Right lobe of liver (tissue), 6 donors: Measurements from ENCODE around the gene OGA. TPM values are rescaled to one million over a fixed set of nuclear protein-coding genes. Genes with fewer than 3 reads are reported as not detected.

Experiments used
- ATAC-seq, 4 donors: fragments of 200-7000 bp; cut with Tn5 transposase; one replicate each; pipeline ENCODE4 v1.9.1; 2020; ENCODE audit warnings: mild to moderate bottlenecking in 4 of 4, moderate library complexity in 4 of 4
- DNase-seq, 3 donors: peaks; one replicate each; pipeline ENCODE4 v3.0.0-alpha.2; 2020
- H3K27ac ChIP-seq, 3 donors: fragments of 200-600 bp; one replicate each; pipeline ENCODE4 v1.8.0; 2022
- H3K27me3 ChIP-seq, 2 donors: fragments of 200-600 bp; one replicate each; pipeline ENCODE4 v1.8.0; 2022
- H3K36me3 ChIP-seq, 4 donors: fragments of 200-600 bp; sonication (generic) in 1 of 4; one replicate each; pipeline versions ENCODE4 v1.5.1 to v1.8.0; 2017 to 2022; ENCODE audit warnings: control low read depth in 1 of 4
- H3K4me1 ChIP-seq, 4 donors: fragments of 200-600 bp; sonication (generic) in 1 of 4; one replicate each; pipeline versions ENCODE4 v1.5.1 to v1.8.0; 2017 to 2022; ENCODE audit warnings: control low read depth in 1 of 4
- H3K4me3 ChIP-seq, 3 donors: fragments of 200-600 bp; one replicate each; pipeline ENCODE4 v1.8.0; 2022
- H3K9me3 ChIP-seq, 4 donors: fragments of 200-600 bp; sonication (generic) in 1 of 4; one replicate each; pipeline versions ENCODE4 v1.5.1 to v1.8.0; 2017 to 2022; ENCODE audit warnings: control low read depth in 1 of 4
- CTCF ChIP-seq, 4 donors: fragments of 200-600 bp in 3 of 4; fragments of 450-650 bp in 1 of 4; IDR thresholded peaks; one replicate each; pipeline versions ENCODE4 v1.5.1 to v1.8.0; 2016 to 2022; ENCODE audit warnings: antibody characterized with exemption in 4 of 4, mild to moderate bottlenecking in 2 of 4
- POLR2A ChIP-seq: fragments of 450-650 bp; IDR thresholded peaks from one replicate; pipeline ENCODE4 v1.6.1; 2017; ENCODE audit warnings: antibody characterized with exemption, mild to moderate bottlenecking
- WGBS: methylation state at CpG from one replicate; pipeline ENCODE4 v1.1.6; 2018; ENCODE audit warnings: low coverage, low lambda C conversion rate; ENCODE audit not compliant: insufficient coverage; ENCODE audit errors: missing lambda C conversion rate; 5-methylcytosine and 5-hydroxymethylcytosine counted together
- intact Hi-C, 2 donors: fragments of 100-400 bp; cut with DNase I; formaldehyde crosslinking; loops; one replicate each; pipeline versions ENCODE4 v1.11.2 to v1.14.1; 2022
- total RNA-seq, 6 experiments: library from RNA; depleted of rRNA in 2 of 6; stranded (reverse); fragments of >200 nt in 2 of 6; fragmentation: NEBNext Ultra II Directional in 3 of 6; extraction: Animal tissue kit (Norgen Biotek cat#: 25700) in 3 of 6; gene quantifications; one replicate each; pipeline versions ENCODE4 v1.1.0 to v1.2.4, GENCODE V29; 2016 to 2023
- donor health status: DM: no; HTN: yes; CAD: no.
- donor health status: DM: no; HTN: no; CAD: no.
- donor health status: DM: no; HTN: no; CAD: no.
- donor health status: DM: no; HTN: yes; CAD: no.
- donor health status: DM: no; HTN: yes; CAD: no.

OGA gene
- total RNA-seq, 6 experiments from 2014 or later = 34.7 to 52.2 (median 36.7) TPM

GRCh38 chr10:101782811-101783735 lies 35.2 kb downstream of the OGA start, which contains the start of gene NPM3:
Gene NPM3 (minus strand): TSS chr10:101783446. CDS start chr10:101783390, 56 bp downstream.
- peak; percentile 80 to 82 (median 82) for DNase-seq
- H3K4me3 ChIP-seq = peak within 1 kb of the TSS; percentile 55 to 64 (median 64)
- ATAC-seq = peak; percentile 63 to 70 (median 66)
- H3K9me3 ChIP-seq = no peaks in the 10 kb centered on the region
- H3K36me3 ChIP-seq = peaks cover 0 to 27% (median 15%) of the 10 kb centered on the region in 4 donors
- intact Hi-C loops = no loop called here
- WGBS = 2% methylated on average over 46 of the region's 57 CpGs
- H3K27me3 ChIP-seq = no peaks in the 10 kb centered on the region
- H3K27ac ChIP-seq = peak within 1 kb of the TSS in 1 of 3 donors; percentile 17
- no peak for TF ChIP-seq CTCF (IDR thresholded peaks at IDR 0.05)
- TF ChIP-seq POLR2A = peak; percentile 25
- H3K4me1 ChIP-seq = peaks cover 0 to 26% (median 9%) of the 10 kb centered on the region in 4 donors

GRCh38 chr10:101781984-101782810 lies 36.0 kb downstream of the OGA start:
- DNase-seq = no peak
- peaks cover 0 to 26% (median 9%) of the 10 kb centered on the region in 4 donors for H3K4me1 ChIP-seq

GRCh38 chr10:101781655-101781983 lies 36.6 kb downstream of the OGA start:
- 68% methylated on average over 6 of the region's 7 CpGs for WGBS
- H3K36me3 ChIP-seq = peaks cover 0 to 16% (median 9%) of the 10 kb centered on the region in 4 donors
- ATAC-seq = no peak
- no peak overlapping the region for H3K4me3 ChIP-seq
- no peaks in the 10 kb centered on the region for H3K27me3 ChIP-seq
- TF ChIP-seq POLR2A (no peak), CTCF (IDR thresholded peaks at IDR 0.05) (no peak)
- no peak overlapping the region for H3K27ac ChIP-seq
- no peak for DNase-seq
- H3K9me3 ChIP-seq = no peaks in the 10 kb centered on the region
- intact Hi-C loops = no loop called here
- peaks cover 0 to 26% (median 9%) of the 10 kb centered on the region in 4 donors for H3K4me1 ChIP-seq

More at GRCh38 chr10:101781984-101782810, 36.0 kb downstream of the OGA start:
- WGBS = 25% methylated on average over 7 of the region's 17 CpGs
- Histone ChIP-seq H3K36me3 (peaks cover 0 to 22% (median 12%) of the 10 kb centered on the region in 4 donors), H3K27me3 (no peaks in the 10 kb centered on the region), H3K27ac (no peak overlapping the region), H3K9me3 (no peaks in the 10 kb centered on the region), H3K4me3 (peak overlapping the region in 2 of 3 donors; percentile 55 to 64)
- intact Hi-C loops = no loop called here
- no peak for ATAC-seq
- no peak for TF ChIP-seq POLR2A
- no peak for TF ChIP-seq CTCF (IDR thresholded peaks at IDR 0.05)

GRCh38 chr10:101780818-101781654 lies 37.2 kb downstream of the OGA start:
- Histone ChIP-seq H3K36me3 (peaks cover 0 to 10% (median 6%) of the 10 kb centered on the region in 4 donors), H3K4me1 (peaks cover 0 to 26% (median 9%) of the 10 kb centered on the region in 4 donors), H3K27ac (no peak overlapping the region), H3K4me3 (no peak overlapping the region), H3K9me3 (no peaks in the 10 kb centered on the region), H3K27me3 (no peaks in the 10 kb centered on the region)
- DNase-seq (peak in 2 of 3 donors; percentile 55 to 65), ATAC-seq (peak; percentile 63 to 70 (median 67))
- 15% methylated on average over 5 of the region's 14 CpGs for WGBS
- intact Hi-C loops = no loop called here
- no peak for TF ChIP-seq POLR2A
- TF ChIP-seq CTCF (IDR thresholded peaks at IDR 0.05) = peak; percentile 83 to 96 (median 92)
